Right atrium auricular region (tissue), 2 donors: Measurements from ENCODE around the gene TST. TPM values are rescaled to one million over a fixed set of nuclear protein-coding genes. Genes with fewer than 3 reads are reported as not detected.

Experiments used
- DNase-seq: peaks from one replicate; pipeline ENCODE4 v3.0.0-alpha.2; 2019; ENCODE audit warnings: low spot score
- H3K27ac ChIP-seq, 2 donors: fragments of 200-600 bp; sonication (generic); 1 replicate in 1 of 2; 2 replicates in 1 of 2; pipeline ENCODE4 v1.5.1; 2016 to 2019
- H3K27me3 ChIP-seq, 2 donors: fragments of 200-600 bp; sonication (generic); one replicate each; pipeline versions ENCODE4 v1.5.1 to v1.6.0; 2017 to 2019
- H3K36me3 ChIP-seq: fragments of 200-600 bp; sonication (generic); one replicate; pipeline ENCODE4 v1.5.1; 2016
- H3K4me1 ChIP-seq, 2 donors: fragments of 200-600 bp; sonication (generic); one replicate each; pipeline versions ENCODE4 v1.5.1 to v1.6.0; 2017 to 2019
- H3K4me3 ChIP-seq, 2 donors: fragments of 200-600 bp; sonication (generic); 1 replicate in 1 of 2; 2 replicates in 1 of 2; pipeline ENCODE4 v1.5.1; 2017 to 2019; ENCODE audit warnings: mild to moderate bottlenecking in 1 of 2, moderate library complexity in 1 of 2
- H3K9me3 ChIP-seq, 2 donors: fragments of 200-600 bp; sonication (generic); one replicate each; pipeline ENCODE4 v1.5.1; 2019
- CTCF ChIP-seq, 2 donors: fragments of 200-600 bp; sonication (generic); IDR thresholded peaks; one replicate each; pipeline ENCODE4 v1.5.1; 2019; ENCODE audit warnings: antibody characterized with exemption in 2 of 2
- total RNA-seq, 2 donors: library from RNA; depleted of rRNA; stranded (reverse); fragments of >200 nt; gene quantifications; one replicate each; pipeline ENCODE4 v1.1.0, GENCODE V29; 2016

TST gene
- total RNA-seq, 2 donors from 2014 or later = 55.0 to 82.1 TPM

GRCh38 chr22:37016134-37016910 is 2.9 kb downstream of the TST start:
- Histone ChIP-seq H3K9me3 (no peaks in the 10 kb centered on the region), H3K27me3 (no peaks in the 10 kb centered on the region), H3K36me3 (no peaks in the 10 kb centered on the region), H3K4me1 (peaks cover 0 to 69% of the 10 kb centered on the region in 2 donors), H3K4me3 (no peak overlapping the region), H3K27ac (peak overlapping the region in 1 of 2 donors; percentile 32)
- no peak for DNase-seq
- TF ChIP-seq CTCF (IDR thresholded peaks at IDR 0.05) = no peak

GRCh38 chr22:37015587-37015878 is 3.7 kb downstream of the TST start:
- Histone ChIP-seq H3K9me3 (no peaks in the 10 kb centered on the region), H3K27me3 (no peaks in the 10 kb centered on the region), H3K27ac (no peak overlapping the region), H3K4me3 (no peak overlapping the region), H3K4me1 (peaks cover 0 to 61% of the 10 kb centered on the region in 2 donors), H3K36me3 (no peaks in the 10 kb centered on the region)
- no peak for TF ChIP-seq CTCF (IDR thresholded peaks at IDR 0.05)
- DNase-seq = no peak

- Histone ChIP-seq H3K9me3 (no peaks in the 10 kb centered on the region), H3K4me3 (no peak overlapping the region), H3K27ac (no peak overlapping the region), H3K36me3 (no peaks in the 10 kb centered on the region), H3K4me1 (peaks cover 0 to 56% of the 10 kb centered on the region in 2 donors), H3K27me3 (no peaks in the 10 kb centered on the region)
- DNase-seq = no peak
- TF ChIP-seq CTCF (IDR thresholded peaks at IDR 0.05) = no peak
Measured at GRCh38 chr22:37014835-37015586, 4.2 kb downstream of the TST start.

GRCh38 chr22:37014415-37014806 is 4.8 kb downstream of the TST start:
- no peak for TF ChIP-seq CTCF (IDR thresholded peaks at IDR 0.05)
- H3K9me3 ChIP-seq = no peaks in the 10 kb centered on the region
- DNase-seq = no peak
- no peaks in the 10 kb centered on the region for H3K36me3 ChIP-seq
- H3K27ac ChIP-seq = no peak overlapping the region
- H3K4me3 ChIP-seq = no peak overlapping the region
- H3K4me1 ChIP-seq = peaks cover 0 to 56% of the 10 kb centered on the region in 2 donors
- no peaks in the 10 kb centered on the region for H3K27me3 ChIP-seq

GRCh38 chr22:37012956-37013355 is 6.3 kb downstream of the TST start:
- DNase-seq = no peak
- Histone ChIP-seq H3K27me3 (no peaks in the 10 kb centered on the region), H3K4me1 (peaks cover 0 to 58% of the 10 kb centered on the region in 2 donors), H3K4me3 (no peak overlapping the region), H3K36me3 (no peaks in the 10 kb centered on the region), H3K27ac (peak overlapping the region; percentile 53 to 74), H3K9me3 (no peaks in the 10 kb centered on the region)
- TF ChIP-seq CTCF (IDR thresholded peaks at IDR 0.05) = no peak
